Measurements from ENCODE around the gene STX16. TPM values are rescaled to one million over a fixed set of nuclear protein-coding genes. Genes with fewer than 3 reads are reported as not detected.

Gene STX16
- total and polyA plus RNA-seq, 8 donors = 17.9 to 67.0 (median 25.1) TPM

DNA sequence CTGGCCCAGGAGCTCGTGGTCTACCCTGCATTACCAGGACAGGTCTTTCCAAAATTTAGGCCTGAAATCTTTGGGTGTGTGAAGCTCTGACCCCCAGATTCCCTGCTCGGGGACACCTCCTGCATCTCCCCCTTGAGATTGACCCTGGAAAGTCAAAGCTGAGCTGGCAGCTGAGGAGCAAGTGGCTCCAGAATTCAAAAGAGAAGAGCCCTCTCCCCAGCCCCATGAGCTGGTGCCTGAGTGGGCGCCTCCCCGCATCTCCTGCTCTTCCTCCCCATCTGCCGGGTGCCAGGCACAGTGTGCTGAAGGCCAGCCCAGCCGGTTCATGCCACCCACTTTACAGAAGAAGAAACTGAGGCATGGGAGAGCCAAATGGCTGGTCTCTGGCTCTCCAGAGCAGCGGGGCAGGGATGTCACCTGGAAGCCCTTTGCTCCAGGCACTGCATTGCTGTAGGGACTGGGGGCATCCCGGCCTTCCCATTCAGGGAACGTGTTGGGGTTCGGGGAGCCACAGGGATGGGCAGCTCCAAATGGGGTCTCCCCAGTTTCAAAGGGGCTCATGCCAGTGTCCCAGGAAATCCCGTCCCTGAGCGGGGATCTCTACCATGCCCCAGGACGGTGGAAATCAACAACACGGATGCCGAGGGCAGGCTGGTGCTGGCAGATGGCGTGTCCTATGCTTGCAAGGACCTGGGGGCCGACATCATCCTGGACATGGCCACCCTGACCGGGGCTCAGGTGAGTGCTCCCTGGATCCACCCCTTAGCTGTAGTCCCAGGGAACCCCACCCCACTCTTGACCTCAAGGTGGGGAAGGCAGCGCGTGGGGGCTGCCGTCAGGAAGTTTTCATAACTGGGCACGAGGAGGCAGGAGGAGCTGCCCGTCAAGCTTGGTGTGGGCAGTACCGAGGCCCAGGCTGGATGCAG, 62.0 kb downstream of the STX16 start:
- Histone ChIP-seq H3K27ac (no peak overlapping the region), H3K27me3 (no peaks in the 10 kb centered on the region), H3K4me1 (no peaks in the 10 kb centered on the region), H3K9me3 (no peaks in the 10 kb centered on the region), H3K4me3 (no peak overlapping the region), H3K36me3 (peaks cover 0 to 5% (median 0%) of the 10 kb centered on the region in 3 donors)
- TF ChIP-seq CTCF (IDR thresholded peaks at IDR 0.05) = no peak
- FAIRE-seq (no peak), ATAC-seq (no peak), DNase-seq (peak in 4 of 6 donors; percentile 9 to 39 (median 26))
- WGBS, 2 donors = 94 to 96% methylated on average over 24 of the region's 24 CpGs
- intact Hi-C loops (cut with DNase I) = no loop called here

DNA sequence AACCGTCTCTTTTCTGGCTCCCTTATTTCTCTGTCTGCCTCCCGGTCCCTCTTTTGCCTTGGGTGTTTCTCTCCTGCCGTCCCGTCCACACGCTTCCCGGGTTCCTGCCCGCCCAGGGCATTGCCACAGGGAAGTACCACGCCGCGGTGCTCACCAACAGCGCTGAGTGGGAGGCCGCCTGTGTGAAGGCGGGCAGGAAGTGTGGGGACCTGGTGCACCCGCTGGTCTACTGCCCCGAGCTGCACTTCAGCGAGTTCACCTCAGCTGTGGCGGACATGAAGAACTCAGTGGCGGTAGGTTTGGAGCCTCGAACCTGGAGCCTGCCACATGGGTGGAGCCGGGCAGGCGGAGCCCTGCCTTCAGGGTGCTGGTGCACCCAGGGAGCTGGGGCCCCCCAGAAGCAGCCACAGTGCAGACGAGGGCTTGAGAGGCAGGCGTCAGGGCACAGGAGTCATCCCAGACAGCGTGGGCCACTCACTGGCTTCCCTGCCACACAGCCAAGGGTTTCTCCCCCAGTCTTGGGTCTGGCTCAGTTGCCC, 62.8 kb downstream of the STX16 start:
- DNase-seq (peak in 4 of 6 donors; percentile 7 to 67 (median 34)), ATAC-seq (no peak), FAIRE-seq (no peak)
- Histone ChIP-seq H3K4me1 (no peaks in the 10 kb centered on the region), H3K27me3 (no peaks in the 10 kb centered on the region), H3K4me3 (no peak overlapping the region), H3K36me3 (peaks cover 0 to 5% (median 0%) of the 10 kb centered on the region in 3 donors), H3K9me3 (no peaks in the 10 kb centered on the region), H3K27ac (no peak overlapping the region)
- TF ChIP-seq CTCF (IDR thresholded peaks at IDR 0.05) = no peak
- intact Hi-C loops (cut with DNase I) = no loop called here
- WGBS, 2 donors = 92 to 94% methylated on average over 24 of the region's 24 CpGs

DNA sequence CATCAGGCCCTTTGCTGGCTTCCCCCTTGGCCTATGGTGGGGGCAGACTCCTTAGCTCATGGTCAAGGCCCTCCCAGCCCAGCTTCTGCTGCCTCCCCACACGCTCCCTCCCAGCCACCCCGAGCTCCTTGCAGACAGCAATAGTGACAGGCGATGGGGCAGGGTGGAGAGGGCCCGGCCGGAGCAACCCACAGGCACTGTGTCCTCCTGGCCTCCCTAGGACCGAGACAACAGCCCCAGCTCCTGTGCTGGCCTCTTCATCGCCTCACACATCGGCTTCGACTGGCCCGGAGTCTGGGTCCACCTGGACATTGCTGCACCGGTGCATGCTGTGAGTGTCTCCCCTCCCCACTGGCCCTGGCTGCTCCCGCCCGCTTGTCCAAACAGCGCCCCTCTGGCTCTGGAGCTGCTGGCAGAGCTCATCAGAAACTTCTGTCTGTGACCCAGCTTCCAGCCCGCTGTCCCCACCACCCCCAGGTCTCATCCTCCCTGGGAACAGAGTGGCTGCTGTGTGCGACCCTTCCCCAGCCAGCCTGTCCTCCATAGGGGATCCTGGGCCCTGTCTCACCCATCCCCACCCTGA, 63.3 kb downstream of the STX16 start:
- 94 to 98% methylated on average over 16 of the region's 16 CpGs for WGBS, 2 donors
- ATAC-seq (no peak), DNase-seq (peak in 4 of 6 donors; percentile 9 to 58 (median 34)), FAIRE-seq (no peak)
- Histone ChIP-seq H3K27ac (no peak overlapping the region), H3K4me3 (no peak overlapping the region), H3K9me3 (no peaks in the 10 kb centered on the region), H3K4me1 (no peaks in the 10 kb centered on the region), H3K36me3 (peaks cover 0 to 5% (median 0%) of the 10 kb centered on the region in 3 donors), H3K27me3 (no peaks in the 10 kb centered on the region)
- TF ChIP-seq CTCF (IDR thresholded peaks at IDR 0.05) = no peak
- intact Hi-C loops (cut with DNase I) = no loop called here

- no peaks in the 10 kb centered on the region for H3K27me3 ChIP-seq
- intact Hi-C loops (cut with DNase I) = no loop called here
- DNase-seq = peak in 3 of 6 donors; percentile 12 to 52 (median 52)
These were observed 63.9 kb downstream of the STX16 start for GRCh38 chr20:58714923-58715351.

More at GRCh38 chr20:58714923-58715351, 63.9 kb downstream of the STX16 start:
- ATAC-seq = no peak
- H3K36me3 ChIP-seq = peaks cover 0 to 5% (median 0%) of the 10 kb centered on the region in 3 donors
- 91 to 92% methylated on average over 14 of the region's 14 CpGs for WGBS, 2 donors
- TF ChIP-seq CTCF (IDR thresholded peaks at IDR 0.05) = no peak
- FAIRE-seq = no peak
- H3K4me3 ChIP-seq = no peak overlapping the region
- no peaks in the 10 kb centered on the region for H3K4me1 ChIP-seq
- H3K27ac ChIP-seq = no peak overlapping the region
- no peaks in the 10 kb centered on the region for H3K9me3 ChIP-seq
